Mesendoderm (in vitro differentiated cells): ENCODE results near the gene GALNT18.

Experiments
- DNase-seq: peaks from one replicate; pipeline ENCODE4 v3.0.0; 2013
- H2AK5ac ChIP-seq: 2 replicates; pipeline ENCODE4 v1.6.1; 2013; ENCODE audit warnings: low read length, inconsistent platforms
- H2BK120ac ChIP-seq: 2 replicates; pipeline ENCODE4 v1.6.1; 2013; ENCODE audit warnings: low read depth, mild to moderate bottlenecking, low read length, moderate library complexity, mixed read lengths
- H2BK15ac ChIP-seq: replicated peaks from 2 replicates; pipeline ENCODE4 v1.6.1; 2013; ENCODE audit warnings: low read depth, mild to moderate bottlenecking, moderate library complexity
- H2BK5ac ChIP-seq: 2 replicates; pipeline ENCODE4 v1.6.1; 2013; ENCODE audit warnings: low read length, inconsistent platforms
- H3K18ac ChIP-seq: 2 replicates; pipeline ENCODE4 v1.6.1; 2013; ENCODE audit warnings: mild to moderate bottlenecking, low read length, mixed read lengths
- H3K23ac ChIP-seq: one replicate; pipeline ENCODE4 v1.6.1; 2013; ENCODE audit warnings: low read length
- H3K27ac ChIP-seq: 2 replicates; pipeline ENCODE4 v1.5.1; 2013; ENCODE audit warnings: low read depth, mild to moderate bottlenecking, inconsistent platforms, low read length, moderate library complexity
- H3K27me3 ChIP-seq: 2 replicates; pipeline ENCODE4 v1.6.1; 2013; ENCODE audit warnings: low read length, control low read depth, mild to moderate bottlenecking, inconsistent platforms; ENCODE audit not compliant: insufficient read depth, poor library complexity
- H3K36me3 ChIP-seq: 2 replicates; pipeline ENCODE4 v1.6.1; 2013; ENCODE audit warnings: low read length, inconsistent platforms; ENCODE audit not compliant: control insufficient read depth, insufficient read depth
- H3K4ac ChIP-seq: one replicate; pipeline ENCODE4 v1.6.1; 2013; ENCODE audit warnings: low read depth, mild to moderate bottlenecking, low read length, moderate library complexity
- H3K4me1 ChIP-seq: 2 replicates; pipeline ENCODE4 v1.6.1; 2013; ENCODE audit warnings: low read depth, low read length, inconsistent platforms; ENCODE audit not compliant: control insufficient read depth
- H3K4me2 ChIP-seq: 2 replicates; pipeline ENCODE4 v1.6.1; 2013; ENCODE audit warnings: low read length
- H3K4me3 ChIP-seq: 2 replicates; pipeline ENCODE4 v1.5.1; 2013; ENCODE audit warnings: mild to moderate bottlenecking, low read length
- H3K56ac ChIP-seq: one replicate; pipeline ENCODE4 v1.6.1; 2013; ENCODE audit warnings: low read length
- H3K79me1 ChIP-seq: 2 replicates; pipeline ENCODE4 v1.6.1; 2013; ENCODE audit warnings: low read length, inconsistent platforms
- H3K79me2 ChIP-seq: 2 replicates; pipeline ENCODE4 v1.6.1; 2013; ENCODE audit warnings: mild to moderate bottlenecking, low read length; ENCODE audit not compliant: control insufficient read depth, insufficient read depth
- H3K9ac ChIP-seq: 2 replicates; pipeline ENCODE4 v1.6.1; 2013; ENCODE audit warnings: low read length, inconsistent platforms
- H4K5ac ChIP-seq: one replicate; pipeline ENCODE4 v1.6.1; 2013; ENCODE audit warnings: low read length
- H4K8ac ChIP-seq: one replicate; pipeline ENCODE4 v1.6.1; 2013; ENCODE audit warnings: low read depth, mild to moderate bottlenecking, control low read depth, low read length, moderate library complexity
- WGBS: extraction: QIAGEN DNeasy Blood & Tissue Kit; methylation state at CpG from one replicate; pipeline ENCODE4 v1.1.7; 2013; ENCODE audit warnings: low lambda C conversion rate, missing lambda C conversion rate; ENCODE audit not compliant: insufficient coverage; ENCODE audit errors: extremely low coverage; 5-methylcytosine and 5-hydroxymethylcytosine counted together

GALNT18 gene

GRCh38 chr11:11461473-11461872 is 160.3 kb downstream of the GALNT18 start:
- H2BK120ac ChIP-seq: no peak overlapping the region
- H2BK5ac ChIP-seq: no peak overlapping the region
- H3K79me2 ChIP-seq: no peaks in the 10 kb centered on the region
- no peak overlapping the region for H4K5ac ChIP-seq
- H3K36me3 ChIP-seq: no peaks in the 10 kb centered on the region
- H3K4me2 ChIP-seq: no peak overlapping the region
- no peak for DNase-seq
- no peak overlapping the region for H4K8ac ChIP-seq
- no peak overlapping the region for H3K18ac ChIP-seq
- H3K56ac ChIP-seq: no peak overlapping the region
- no peaks in the 10 kb centered on the region for H3K4me1 ChIP-seq
- H2BK15ac ChIP-seq: no peak overlapping the region
- no peak overlapping the region for H3K27ac ChIP-seq
- no CpG with 5 or more reads among the region's 10 CpGs for WGBS
- no peak overlapping the region for H3K4ac ChIP-seq
- H3K79me1 ChIP-seq: no peaks in the 10 kb centered on the region
- no peak overlapping the region for H3K23ac ChIP-seq
- no peak overlapping the region for H2AK5ac ChIP-seq
- H3K27me3 ChIP-seq: no peaks in the 10 kb centered on the region
- H3K9ac ChIP-seq: no peak overlapping the region
- no peak overlapping the region for H3K4me3 ChIP-seq

- Histone ChIP-seq H3K36me3 (no peaks in the 10 kb centered on the region), H3K18ac (no peak overlapping the region), H3K56ac (no peak overlapping the region), H2BK120ac (no peak overlapping the region), H3K4me2 (no peak overlapping the region), H3K27me3 (no peaks in the 10 kb centered on the region), H2AK5ac (no peak overlapping the region), H3K4me1 (peaks cover 3% of the 10 kb centered on the region), H2BK5ac (no peak overlapping the region), H3K4me3 (no peak overlapping the region), H3K23ac (no peak overlapping the region), H3K79me1 (no peaks in the 10 kb centered on the region), H3K27ac (no peak overlapping the region), H3K9ac (no peak overlapping the region), H3K79me2 (no peaks in the 10 kb centered on the region), H4K8ac (no peak overlapping the region), H3K4ac (no peak overlapping the region), H4K5ac (no peak overlapping the region), H2BK15ac (no peak overlapping the region)
- no CpG with 5 or more reads among the region's 3 CpGs for WGBS
- no peak for DNase-seq
Observed at GRCh38 chr11:11459578-11459977, 162.2 kb downstream of the GALNT18 start.

DNA sequence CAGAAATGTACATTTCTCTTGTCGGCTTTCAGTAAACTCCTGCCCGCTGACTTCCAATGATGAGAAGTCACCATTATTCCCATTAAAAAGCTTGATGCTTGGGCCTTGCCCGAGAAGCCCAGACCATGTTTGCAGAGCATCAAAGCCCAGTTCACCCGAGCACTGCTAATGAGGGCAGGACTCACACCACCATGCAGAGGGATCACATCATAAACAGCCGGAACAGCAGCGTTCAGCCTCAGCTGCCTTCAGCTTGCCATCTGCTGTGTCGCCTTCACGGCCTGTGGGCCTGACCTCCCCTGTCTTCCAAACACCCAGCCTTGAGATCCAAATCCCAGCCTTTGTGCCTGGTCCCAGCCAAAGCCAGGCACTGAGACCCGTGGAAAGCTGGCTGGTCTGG is 163.3 kb downstream of the GALNT18 start:
- Histone ChIP-seq H2AK5ac (no peak overlapping the region), H3K79me2 (no peaks in the 10 kb centered on the region), H2BK15ac (no peak overlapping the region), H3K79me1 (no peaks in the 10 kb centered on the region), H2BK5ac (no peak overlapping the region), H3K23ac (no peak overlapping the region), H3K27ac (no peak overlapping the region), H2BK120ac (no peak overlapping the region), H4K8ac (no peak overlapping the region), H4K5ac (no peak overlapping the region), H3K4me1 (peaks cover 6% of the 10 kb centered on the region), H3K4me2 (no peak overlapping the region), H3K27me3 (no peaks in the 10 kb centered on the region), H3K4ac (no peak overlapping the region), H3K9ac (no peak overlapping the region), H3K56ac (no peak overlapping the region), H3K18ac (no peak overlapping the region), H3K4me3 (no peak overlapping the region), H3K36me3 (no peaks in the 10 kb centered on the region)
- no peak for DNase-seq
- no CpG with 5 or more reads among the region's 9 CpGs for WGBS

GRCh38 chr11:11458001-11458400 is 163.8 kb downstream of the GALNT18 start:
- Histone ChIP-seq H4K5ac (no peak overlapping the region), H3K56ac (no peak overlapping the region), H3K36me3 (no peaks in the 10 kb centered on the region), H2BK15ac (no peak overlapping the region), H3K27me3 (no peaks in the 10 kb centered on the region), H3K4me2 (no peak overlapping the region), H3K4me3 (no peak overlapping the region), H2BK5ac (no peak overlapping the region), H3K23ac (no peak overlapping the region), H2BK120ac (no peak overlapping the region), H3K9ac (no peak overlapping the region), H3K18ac (no peak overlapping the region), H4K8ac (no peak overlapping the region), H3K4ac (no peak overlapping the region), H2AK5ac (no peak overlapping the region), H3K4me1 (peaks cover 6% of the 10 kb centered on the region), H3K79me1 (no peaks in the 10 kb centered on the region), H3K27ac (no peak overlapping the region), H3K79me2 (no peaks in the 10 kb centered on the region)
- WGBS: no CpG with 5 or more reads among the region's 5 CpGs
- DNase-seq: no peak

DNA sequence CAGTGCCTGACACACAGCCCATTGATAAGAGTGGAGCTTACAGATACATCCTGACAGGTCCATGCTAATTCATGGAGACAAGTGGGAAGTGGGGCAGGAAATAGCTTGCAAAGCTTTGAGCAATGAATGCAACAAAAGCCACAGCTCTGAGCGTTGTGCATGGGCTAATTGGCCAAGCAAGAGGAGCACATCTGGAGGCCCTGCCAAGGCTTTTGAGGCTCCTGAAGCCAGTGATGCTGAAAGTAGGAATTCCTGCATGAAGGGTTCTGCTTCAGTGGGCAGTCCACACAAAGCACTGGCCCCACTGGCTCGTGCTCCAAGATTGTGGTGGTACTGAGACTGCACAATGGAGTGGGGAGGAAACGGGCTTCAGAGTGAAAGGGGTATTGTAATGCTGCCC is 164.9 kb downstream of the GALNT18 start:
- WGBS: no CpG with 5 or more reads among the region's 3 CpGs
- Histone ChIP-seq H3K27me3 (no peaks in the 10 kb centered on the region), H3K4me2 (no peak overlapping the region), H3K4me1 (peaks cover 6% of the 10 kb centered on the region), H2BK120ac (no peak overlapping the region), H3K9ac (no peak overlapping the region), H3K23ac (no peak overlapping the region), H2AK5ac (no peak overlapping the region), H3K36me3 (no peaks in the 10 kb centered on the region), H3K27ac (no peak overlapping the region), H2BK15ac (no peak overlapping the region), H4K8ac (no peak overlapping the region), H3K4me3 (no peak overlapping the region), H4K5ac (no peak overlapping the region), H3K79me1 (no peaks in the 10 kb centered on the region), H3K18ac (no peak overlapping the region), H3K4ac (no peak overlapping the region), H3K79me2 (no peaks in the 10 kb centered on the region), H3K56ac (no peak overlapping the region), H2BK5ac (no peak overlapping the region)
- DNase-seq: no peak

GRCh38 chr11:11454671-11455223 is 167.1 kb downstream of the GALNT18 start:
- H3K79me2 ChIP-seq: no peaks in the 10 kb centered on the region
- H2BK15ac ChIP-seq: no peak overlapping the region
- no peak overlapping the region for H3K4ac ChIP-seq
- no peak overlapping the region for H3K4me2 ChIP-seq
- no peak overlapping the region for H3K27ac ChIP-seq
- WGBS: no CpG with 5 or more reads among the region's 3 CpGs
- H4K8ac ChIP-seq: no peak overlapping the region
- no peak overlapping the region for H4K5ac ChIP-seq
- no peak overlapping the region for H2BK120ac ChIP-seq
- H3K27me3 ChIP-seq: no peaks in the 10 kb centered on the region
- H3K23ac ChIP-seq: no peak overlapping the region
- no peak overlapping the region for H2AK5ac ChIP-seq
- peak; percentile 69 for DNase-seq
- no peak overlapping the region for H2BK5ac ChIP-seq
- H3K79me1 ChIP-seq: no peaks in the 10 kb centered on the region
- H3K4me3 ChIP-seq: no peak overlapping the region
- no peaks in the 10 kb centered on the region for H3K36me3 ChIP-seq
- no peak overlapping the region for H3K18ac ChIP-seq
- peaks cover 6% of the 10 kb centered on the region for H3K4me1 ChIP-seq
- H3K9ac ChIP-seq: no peak overlapping the region
- H3K56ac ChIP-seq: no peak overlapping the region
